Astrocyte (in vitro differentiated cells and primary cell): ENCODE results near the gene SLC4A5.

Experiments
- EZH2 ChIP-seq: IDR thresholded peaks from 2 replicates; pipeline ENCODE4 v1.6.1; 2012; ENCODE audit warnings: mild to moderate bottlenecking, low read length, inconsistent platforms; ENCODE audit not compliant: insufficient read depth
- TF ChIP-seq, protein P1 (sequence below): IDR thresholded peaks from 2 replicates; pipeline ENCODE4 v1.5.1; 2011; ENCODE audit warnings: low read depth, mild to moderate bottlenecking, inconsistent platforms, low read length, moderate library complexity; ENCODE audit not compliant: insufficient read depth

- TF ChIP-seq, protein P1, sequence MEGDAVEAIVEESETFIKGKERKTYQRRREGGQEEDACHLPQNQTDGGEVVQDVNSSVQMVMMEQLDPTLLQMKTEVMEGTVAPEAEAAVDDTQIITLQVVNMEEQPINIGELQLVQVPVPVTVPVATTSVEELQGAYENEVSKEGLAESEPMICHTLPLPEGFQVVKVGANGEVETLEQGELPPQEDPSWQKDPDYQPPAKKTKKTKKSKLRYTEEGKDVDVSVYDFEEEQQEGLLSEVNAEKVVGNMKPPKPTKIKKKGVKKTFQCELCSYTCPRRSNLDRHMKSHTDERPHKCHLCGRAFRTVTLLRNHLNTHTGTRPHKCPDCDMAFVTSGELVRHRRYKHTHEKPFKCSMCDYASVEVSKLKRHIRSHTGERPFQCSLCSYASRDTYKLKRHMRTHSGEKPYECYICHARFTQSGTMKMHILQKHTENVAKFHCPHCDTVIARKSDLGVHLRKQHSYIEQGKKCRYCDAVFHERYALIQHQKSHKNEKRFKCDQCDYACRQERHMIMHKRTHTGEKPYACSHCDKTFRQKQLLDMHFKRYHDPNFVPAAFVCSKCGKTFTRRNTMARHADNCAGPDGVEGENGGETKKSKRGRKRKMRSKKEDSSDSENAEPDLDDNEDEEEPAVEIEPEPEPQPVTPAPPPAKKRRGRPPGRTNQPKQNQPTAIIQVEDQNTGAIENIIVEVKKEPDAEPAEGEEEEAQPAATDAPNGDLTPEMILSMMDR: no peak
- no peak for TF ChIP-seq EZH2
Measured at GRCh38 chr2:74345272-74345943, 2.2 kb upstream of the SLC4A5 start.
